ENCODE measurements around the gene CHAC2.

CHAC2 gene

GRCh38 chr2:53819634-53820033, 52.0 kb downstream of the CHAC2 start:
- peaks cover 16% of the 10 kb centered on the region for H3K36me3 ChIP-seq (replicated peaks; ENCODE audit: low read depth, low read length)
- no peaks in the 10 kb centered on the region for H4K20me1 ChIP-seq (ENCODE audit: insufficient read depth, low read length)
- H3K9ac ChIP-seq (ENCODE audit: low read length) = no peak overlapping the region
- H3K27me3 ChIP-seq (ENCODE audit: low read depth, low read length) = no peaks in the 10 kb centered on the region
- TF ChIP-seq EZH2phosphoT487 (IDR thresholded peaks at IDR 0.05; ENCODE audit: low read depth) = no peak
- TF ChIP-seq, protein P1, sequence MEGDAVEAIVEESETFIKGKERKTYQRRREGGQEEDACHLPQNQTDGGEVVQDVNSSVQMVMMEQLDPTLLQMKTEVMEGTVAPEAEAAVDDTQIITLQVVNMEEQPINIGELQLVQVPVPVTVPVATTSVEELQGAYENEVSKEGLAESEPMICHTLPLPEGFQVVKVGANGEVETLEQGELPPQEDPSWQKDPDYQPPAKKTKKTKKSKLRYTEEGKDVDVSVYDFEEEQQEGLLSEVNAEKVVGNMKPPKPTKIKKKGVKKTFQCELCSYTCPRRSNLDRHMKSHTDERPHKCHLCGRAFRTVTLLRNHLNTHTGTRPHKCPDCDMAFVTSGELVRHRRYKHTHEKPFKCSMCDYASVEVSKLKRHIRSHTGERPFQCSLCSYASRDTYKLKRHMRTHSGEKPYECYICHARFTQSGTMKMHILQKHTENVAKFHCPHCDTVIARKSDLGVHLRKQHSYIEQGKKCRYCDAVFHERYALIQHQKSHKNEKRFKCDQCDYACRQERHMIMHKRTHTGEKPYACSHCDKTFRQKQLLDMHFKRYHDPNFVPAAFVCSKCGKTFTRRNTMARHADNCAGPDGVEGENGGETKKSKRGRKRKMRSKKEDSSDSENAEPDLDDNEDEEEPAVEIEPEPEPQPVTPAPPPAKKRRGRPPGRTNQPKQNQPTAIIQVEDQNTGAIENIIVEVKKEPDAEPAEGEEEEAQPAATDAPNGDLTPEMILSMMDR (IDR thresholded peaks at IDR 0.05; ENCODE audit: low read depth, low read length) = no peak
- H3K27ac ChIP-seq (ENCODE audit: low read length) = no peak overlapping the region
- no peak overlapping the region for H2AFZ ChIP-seq (ENCODE audit: low read depth, low read length)
- no peaks in the 10 kb centered on the region for H3K4me1 ChIP-seq (ENCODE audit: low read length)
- no peak overlapping the region for H3K4me2 ChIP-seq (ENCODE audit: low read length)
- H3K9me3 ChIP-seq (ENCODE audit: insufficient read depth, low read length) = no peaks in the 10 kb centered on the region
- H3K4me3 ChIP-seq (ENCODE audit: low read length) = no peak overlapping the region
- no peaks in the 10 kb centered on the region for H3K79me2 ChIP-seq (ENCODE audit: low read length)

DNA sequence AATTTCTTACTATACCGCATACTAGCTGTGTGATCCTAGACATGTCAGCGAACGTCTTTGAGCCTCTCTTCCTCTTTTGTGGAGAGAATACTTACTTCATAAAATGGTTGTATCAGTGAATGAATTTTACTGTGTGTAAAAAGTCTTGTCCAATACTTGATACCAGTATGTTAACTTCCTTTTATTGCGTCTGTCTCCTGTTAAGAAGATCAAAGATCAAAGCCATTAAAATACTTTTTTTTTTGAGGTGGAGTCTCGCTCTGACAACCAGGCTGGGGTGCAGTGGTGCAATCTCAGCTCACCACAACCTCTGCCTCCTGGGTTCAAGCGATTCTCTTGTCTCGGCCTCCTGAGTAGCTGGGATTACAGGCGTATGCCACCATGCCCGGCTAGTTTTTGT, 52.4 kb downstream of the CHAC2 start:
- Histone ChIP-seq H3K27me3 (ENCODE audit: low read depth, low read length) (no peaks in the 10 kb centered on the region), H4K20me1 (ENCODE audit: insufficient read depth, low read length) (no peaks in the 10 kb centered on the region), H3K9me3 (ENCODE audit: insufficient read depth, low read length) (no peaks in the 10 kb centered on the region), H3K4me2 (ENCODE audit: low read length) (no peak overlapping the region), H3K27ac (ENCODE audit: low read length) (no peak overlapping the region), H3K9ac (ENCODE audit: low read length) (no peak overlapping the region), H3K79me2 (ENCODE audit: low read length) (no peaks in the 10 kb centered on the region), H3K4me3 (ENCODE audit: low read length) (no peak overlapping the region), H3K4me1 (ENCODE audit: low read length) (no peaks in the 10 kb centered on the region), H3K36me3 (replicated peaks; ENCODE audit: low read depth, low read length) (peaks cover 16% of the 10 kb centered on the region), H2AFZ (ENCODE audit: low read depth, low read length) (no peak overlapping the region)
- TF ChIP-seq, protein P1 (IDR thresholded peaks at IDR 0.05; ENCODE audit: low read depth, low read length) = no peak
- no peak for TF ChIP-seq EZH2phosphoT487 (IDR thresholded peaks at IDR 0.05; ENCODE audit: low read depth)

- no peak overlapping the region for H3K9ac ChIP-seq (ENCODE audit: low read length)
- no peaks in the 10 kb centered on the region for H3K27me3 ChIP-seq (ENCODE audit: low read depth, low read length)
- H4K20me1 ChIP-seq (ENCODE audit: insufficient read depth, low read length) = no peaks in the 10 kb centered on the region
- no peaks in the 10 kb centered on the region for H3K4me1 ChIP-seq (ENCODE audit: low read length)
- H3K9me3 ChIP-seq (ENCODE audit: insufficient read depth, low read length) = no peaks in the 10 kb centered on the region
- peaks cover 9% of the 10 kb centered on the region for H3K36me3 ChIP-seq (replicated peaks; ENCODE audit: low read depth, low read length)
- no peak overlapping the region for H3K4me3 ChIP-seq (ENCODE audit: low read length)
- H3K27ac ChIP-seq (ENCODE audit: low read length) = no peak overlapping the region
- no peak overlapping the region for H3K4me2 ChIP-seq (ENCODE audit: low read length)
- H3K79me2 ChIP-seq (ENCODE audit: low read length) = no peaks in the 10 kb centered on the region
- TF ChIP-seq, protein P1 (IDR thresholded peaks at IDR 0.05; ENCODE audit: low read depth, low read length) = no peak
- TF ChIP-seq EZH2phosphoT487 (IDR thresholded peaks at IDR 0.05; ENCODE audit: low read depth) = no peak
- no peak overlapping the region for H2AFZ ChIP-seq (ENCODE audit: low read depth, low read length)
Measured at GRCh38 chr2:53820711-53821110, 53.1 kb downstream of the CHAC2 start.

- H3K4me3 ChIP-seq (ENCODE audit: low read length) = no peak overlapping the region
- no peaks in the 10 kb centered on the region for H4K20me1 ChIP-seq (ENCODE audit: insufficient read depth, low read length)
- no peak overlapping the region for H2AFZ ChIP-seq (ENCODE audit: low read depth, low read length)
- no peak overlapping the region for H3K4me2 ChIP-seq (ENCODE audit: low read length)
- peaks cover 6% of the 10 kb centered on the region for H3K36me3 ChIP-seq (replicated peaks; ENCODE audit: low read depth, low read length)
- H3K27ac ChIP-seq (ENCODE audit: low read length) = no peak overlapping the region
- TF ChIP-seq, protein P1 (IDR thresholded peaks at IDR 0.05; ENCODE audit: low read depth, low read length) = no peak
- TF ChIP-seq EZH2phosphoT487 (IDR thresholded peaks at IDR 0.05; ENCODE audit: low read depth) = no peak
- no peaks in the 10 kb centered on the region for H3K27me3 ChIP-seq (ENCODE audit: low read depth, low read length)
- H3K4me1 ChIP-seq (ENCODE audit: low read length) = no peaks in the 10 kb centered on the region
- H3K9me3 ChIP-seq (ENCODE audit: insufficient read depth, low read length) = no peaks in the 10 kb centered on the region
- H3K79me2 ChIP-seq (ENCODE audit: low read length) = no peaks in the 10 kb centered on the region
- no peak overlapping the region for H3K9ac ChIP-seq (ENCODE audit: low read length)
Measured at GRCh38 chr2:53821810-53822209, 54.2 kb downstream of the CHAC2 start.

All from OCI-LY3 (cell line).